Mesenchymal stem cell (in vitro differentiated cells and primary cell): ENCODE measurements around the gene MUC20. TPM values are rescaled to one million over a fixed set of nuclear protein-coding genes. Genes with fewer than 3 reads are reported as not detected.
"Not testable (repeated sequence)": the region's sequence is repeated elsewhere in the genome, so short reads cannot be mapped to it uniquely, and the experiment has no call there.

Experiments
- DNase-seq: peaks from one replicate; pipeline ENCODE4 v3.0.0-alpha.2; 2013
- H2AFZ ChIP-seq: one replicate; pipeline ENCODE4 v1.6.1; 2013; ENCODE audit warnings: low read depth, mild to moderate bottlenecking, control low read depth, inconsistent platforms, low read length, moderate library complexity
- H2AK5ac ChIP-seq: 2 replicates; pipeline ENCODE4 v1.6.1; 2013; ENCODE audit warnings: low read length, moderate library complexity, mild to moderate bottlenecking, inconsistent platforms; ENCODE audit not compliant: severe bottlenecking
- H2BK120ac ChIP-seq: one replicate; pipeline ENCODE4 v1.6.1; 2013; ENCODE audit warnings: low read depth, mild to moderate bottlenecking, inconsistent platforms, low read length, moderate library complexity
- H2BK12ac ChIP-seq, 2 experiments: one replicate each; pipeline ENCODE4 v1.6.1; 2013; ENCODE audit warnings: inconsistent platforms in 2 of 2, low read length in 2 of 2, mild to moderate bottlenecking in 2 of 2, moderate library complexity in 2 of 2, control low read depth in 1 of 2
- H2BK15ac ChIP-seq: one replicate; pipeline ENCODE4 v1.6.1; 2013; ENCODE audit warnings: mild to moderate bottlenecking, low read depth, inconsistent platforms; ENCODE audit not compliant: poor library complexity, severe bottlenecking
- H2BK5ac ChIP-seq: 2 replicates; pipeline ENCODE4 v1.6.1; 2013; ENCODE audit warnings: low read depth, mild to moderate bottlenecking, low read length, control low read depth, inconsistent platforms; ENCODE audit not compliant: poor library complexity, severe bottlenecking
- H3K14ac ChIP-seq, 2 experiments: one replicate each; pipeline ENCODE4 v1.6.1; 2013; ENCODE audit warnings: inconsistent platforms in 2 of 2, low read length in 2 of 2, control low read depth in 1 of 2, mild to moderate bottlenecking in 1 of 2, moderate library complexity in 1 of 2
- H3K18ac ChIP-seq, 2 experiments: one replicate each; pipeline ENCODE4 v1.6.1; 2013; ENCODE audit warnings: inconsistent platforms in 2 of 2, low read length in 2 of 2, control low read depth in 1 of 2, low read depth in 1 of 2, mild to moderate bottlenecking in 1 of 2
- H3K23ac ChIP-seq, 2 experiments: one replicate each; pipeline ENCODE4 v1.6.1; 2013; ENCODE audit warnings: inconsistent platforms in 2 of 2, low read length in 2 of 2, mild to moderate bottlenecking in 2 of 2, moderate library complexity in 2 of 2, control low read depth in 1 of 2
- H3K27ac ChIP-seq: 2 replicates; pipeline ENCODE4 v1.5.1; 2013; ENCODE audit warnings: mild to moderate bottlenecking, moderate library complexity, low read length, control low read depth, inconsistent platforms; ENCODE audit not compliant: poor library complexity, severe bottlenecking
- H3K27me3 ChIP-seq, 2 experiments: 2 replicates each; pipeline versions ENCODE4 v1.6.1 to v1.7.0; 2013; ENCODE audit warnings: low read length in 2 of 2, mild to moderate bottlenecking in 2 of 2, moderate library complexity in 2 of 2, control low read depth in 1 of 2, inconsistent platforms in 1 of 2; ENCODE audit not compliant: control insufficient read depth in 1 of 2, insufficient read depth in 1 of 2
- H3K36me3 ChIP-seq, 2 experiments: 2 replicates each; pipeline versions ENCODE4 v1.6.1 to v1.7.0; 2013; ENCODE audit warnings: low read length in 2 of 2, control low read depth in 1 of 2, inconsistent platforms in 1 of 2, low read depth in 1 of 2, mild to moderate bottlenecking in 1 of 2; ENCODE audit not compliant: insufficient read depth in 2 of 2, control insufficient read depth in 1 of 2
- H3K4ac ChIP-seq, 2 experiments: one replicate each; pipeline ENCODE4 v1.6.1; 2013; ENCODE audit warnings: inconsistent platforms in 2 of 2, low read length in 2 of 2, mild to moderate bottlenecking in 2 of 2, moderate library complexity in 2 of 2, control low read depth in 1 of 2, low read depth in 1 of 2
- H3K4me1 ChIP-seq: 2 replicates; pipeline ENCODE4 v1.6.1; 2013; ENCODE audit warnings: low read depth, low read length, control low read depth; ENCODE audit not compliant: control insufficient read depth, insufficient read depth
- H3K4me2 ChIP-seq: 2 replicates; pipeline ENCODE4 v1.6.1; 2013; ENCODE audit warnings: low read length, mild to moderate bottlenecking, inconsistent platforms; ENCODE audit not compliant: poor library complexity, severe bottlenecking
- H3K4me3 ChIP-seq, 2 experiments: 2 replicates each; pipeline versions ENCODE4 v1.5.1 to v1.7.0; 2013; ENCODE audit warnings: low read length in 2 of 2, mild to moderate bottlenecking in 2 of 2, control low read depth in 1 of 2, low read depth in 1 of 2; ENCODE audit not compliant: insufficient read depth in 1 of 2
- H3K79me1 ChIP-seq: replicated peaks from 2 replicates; pipeline ENCODE4 v1.6.1; 2013; ENCODE audit warnings: mild to moderate bottlenecking, control low read depth, low read length, inconsistent platforms; ENCODE audit not compliant: poor library complexity, severe bottlenecking
- H3K9ac ChIP-seq: 2 replicates; pipeline ENCODE4 v1.7.0; 2013; ENCODE audit warnings: mild to moderate bottlenecking, low read length, moderate library complexity
- H3K9me3 ChIP-seq: 2 replicates; pipeline ENCODE4 v1.7.0; 2013; ENCODE audit warnings: mild to moderate bottlenecking, low read length; ENCODE audit not compliant: control insufficient read depth
- H4K8ac ChIP-seq: one replicate; pipeline ENCODE4 v1.6.1; 2013; ENCODE audit warnings: inconsistent platforms, mild to moderate bottlenecking, low read length, moderate library complexity
- H4K91ac ChIP-seq: one replicate; pipeline ENCODE4 v1.6.1; 2013; ENCODE audit warnings: mild to moderate bottlenecking, low read length, inconsistent platforms
- WGBS: methylation state at CpG from one replicate; pipeline ENCODE4 v1.1.7; 2013; ENCODE audit warnings: mixed read lengths; 5-methylcytosine and 5-hydroxymethylcytosine counted together
- small RNA-seq: library from polyadenylated mRNA; stranded (forward); fragments of <200 nt; extraction: miRNeasy Mini kit (QIAGEN cat#:217004); gene quantifications from one replicate; pipeline ENCODE3, GENCODE V24; 2013; ENCODE audit warnings: low read depth

Gene MUC20

DNA sequence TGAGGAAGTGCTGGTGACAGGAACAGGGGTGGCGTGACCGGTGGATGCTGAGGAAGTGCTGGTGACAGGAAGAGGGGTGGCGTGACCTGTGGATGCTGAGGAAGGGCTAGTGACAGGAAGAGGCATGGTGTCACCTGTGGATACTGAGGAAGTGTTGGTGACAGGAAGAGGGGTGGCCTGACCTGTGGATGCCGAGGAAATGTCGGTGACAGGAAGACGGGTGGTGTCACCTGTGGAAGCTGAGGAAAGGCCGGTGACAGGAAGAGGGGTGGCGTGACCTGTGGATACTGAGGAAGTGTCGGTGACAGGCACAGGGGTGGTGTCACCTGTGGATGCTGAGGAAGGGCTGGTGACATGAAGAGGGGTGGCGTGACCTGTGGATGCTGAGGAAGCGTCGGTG lies 60.5 kb downstream of the MUC20 start:
- 94% methylated on average over 9 of the region's 12 CpGs for WGBS
- not testable (repeated sequence) for H2BK120ac ChIP-seq, H2BK12ac ChIP-seq, H3K36me3 ChIP-seq, H3K9me3 ChIP-seq, H4K8ac ChIP-seq, H3K4me2 ChIP-seq, DNase-seq, H3K9ac ChIP-seq, H4K91ac ChIP-seq, H3K79me1 ChIP-seq, H3K4me3 ChIP-seq, H3K14ac ChIP-seq, H2AFZ ChIP-seq, H3K18ac ChIP-seq, H3K4me1 ChIP-seq, H3K23ac ChIP-seq, H3K27me3 ChIP-seq, H3K4ac ChIP-seq, H2AK5ac ChIP-seq, H2BK15ac ChIP-seq, H3K27ac ChIP-seq, H2BK5ac ChIP-seq

Small RNA genes lying within 50 kb of the gene (small RNA-seq; reads per million reads assigned to genes)
- not detected for gene MIR570
